ENCODE results near the gene TRPV4.

The TRPV4 gene

DNA sequence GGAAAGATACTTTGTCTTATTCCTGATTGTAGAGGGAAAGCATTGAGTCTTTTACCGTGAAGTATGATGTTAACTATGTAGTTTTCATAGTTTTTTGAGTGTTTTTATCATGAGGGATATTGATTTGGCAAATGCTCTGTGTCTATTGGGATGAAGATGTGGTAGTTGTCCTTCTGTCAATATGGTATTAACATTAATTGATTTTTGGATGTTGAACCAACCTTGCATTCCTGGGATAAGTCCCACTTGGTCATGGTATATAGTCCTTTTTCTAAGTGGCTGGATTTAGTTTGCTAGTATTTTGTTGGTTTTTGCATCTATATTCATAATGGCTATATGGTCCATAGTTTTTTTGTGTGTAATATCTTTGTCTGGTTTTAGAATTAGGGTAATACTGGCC is 76.7 kb downstream of the TRPV4 start:
- Histone ChIP-seq H3K27me3 (ENCODE audit: low read depth, low read length) (no peaks in the 10 kb centered on the region), H3K4me3 (ENCODE audit: low read depth in 1 of 2, low read length in 2 of 2) (no peak overlapping the region), H3K27ac (ENCODE audit: low read length) (no peak overlapping the region), H3K36me3 (ENCODE audit: control insufficient read depth in 1 of 2, insufficient read depth in 2 of 2, low read length in 2 of 2) (no peaks in the 10 kb centered on the region), H3K9me3 (ENCODE audit: control insufficient read depth in 1 of 2, low read length in 2 of 2) (peaks cover 0 to 4% of the 10 kb centered on the region in 2 donors), H3K4me1 (ENCODE audit: control insufficient read depth in 1 of 2, insufficient read depth in 2 of 2, low read length in 2 of 2) (peaks cover 0 to 30% of the 10 kb centered on the region in 2 donors)

DNA sequence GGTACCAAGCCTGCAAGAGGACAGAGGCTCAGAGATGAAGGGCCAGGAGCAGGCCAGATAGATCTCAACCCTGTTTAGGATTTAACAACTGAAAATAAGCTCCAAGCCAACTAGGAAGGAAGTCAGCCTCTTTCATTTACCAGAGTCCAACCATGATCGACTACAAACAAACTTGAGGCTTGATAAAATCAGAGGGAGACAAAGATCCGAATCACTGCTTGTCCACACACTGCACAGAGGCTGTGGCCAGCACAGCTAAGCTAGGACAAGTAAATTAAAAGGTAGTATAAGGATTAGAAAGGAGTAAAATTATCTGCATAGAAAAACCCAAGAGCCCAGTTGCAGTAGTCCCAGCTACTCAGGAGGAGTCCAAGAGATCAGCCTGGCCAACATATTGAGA is 79.2 kb downstream of the TRPV4 start:
- no peaks in the 10 kb centered on the region for H3K36me3 ChIP-seq (ENCODE audit: control insufficient read depth in 1 of 2, insufficient read depth in 2 of 2, low read length in 2 of 2)
- peaks cover 0 to 6% of the 10 kb centered on the region in 2 donors for H3K4me1 ChIP-seq (ENCODE audit: control insufficient read depth in 1 of 2, insufficient read depth in 2 of 2, low read length in 2 of 2)
- H3K27ac ChIP-seq (ENCODE audit: low read length), result no peak overlapping the region
- H3K9me3 ChIP-seq (ENCODE audit: control insufficient read depth in 1 of 2, low read length in 2 of 2), result peaks cover 0 to 4% of the 10 kb centered on the region in 2 donors
- no peaks in the 10 kb centered on the region for H3K27me3 ChIP-seq (ENCODE audit: low read depth, low read length)
- no peak overlapping the region for H3K4me3 ChIP-seq (ENCODE audit: low read depth in 1 of 2, low read length in 2 of 2)

DNA sequence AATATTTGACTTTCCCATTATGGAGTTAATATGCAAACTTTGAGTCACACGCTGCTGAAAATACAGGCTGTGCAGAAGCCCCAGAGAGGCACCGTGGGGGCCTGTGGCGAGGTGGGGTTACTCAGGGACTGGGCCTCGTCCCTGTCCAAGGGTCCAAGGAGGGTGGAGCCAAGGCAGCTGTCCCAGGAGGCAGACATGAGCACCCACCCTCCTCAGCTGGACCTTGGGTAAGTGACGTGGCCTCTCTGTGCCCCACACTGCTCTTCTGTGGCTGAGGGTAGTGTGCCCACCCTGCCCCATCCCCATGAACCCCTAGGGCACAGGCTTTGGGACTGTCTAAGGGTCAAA is 80.2 kb downstream of the TRPV4 start:
- Histone ChIP-seq H3K4me3 (ENCODE audit: low read depth in 1 of 2, low read length in 2 of 2) (no peak overlapping the region), H3K27ac (ENCODE audit: low read length) (no peak overlapping the region), H3K27me3 (ENCODE audit: low read depth, low read length) (no peaks in the 10 kb centered on the region), H3K36me3 (ENCODE audit: control insufficient read depth in 1 of 2, insufficient read depth in 2 of 2, low read length in 2 of 2) (no peaks in the 10 kb centered on the region), H3K4me1 (ENCODE audit: control insufficient read depth in 1 of 2, insufficient read depth in 2 of 2, low read length in 2 of 2) (no peaks in the 10 kb centered on the region), H3K9me3 (ENCODE audit: control insufficient read depth in 1 of 2, low read length in 2 of 2) (peaks cover 0 to 4% of the 10 kb centered on the region in 2 donors)

DNA sequence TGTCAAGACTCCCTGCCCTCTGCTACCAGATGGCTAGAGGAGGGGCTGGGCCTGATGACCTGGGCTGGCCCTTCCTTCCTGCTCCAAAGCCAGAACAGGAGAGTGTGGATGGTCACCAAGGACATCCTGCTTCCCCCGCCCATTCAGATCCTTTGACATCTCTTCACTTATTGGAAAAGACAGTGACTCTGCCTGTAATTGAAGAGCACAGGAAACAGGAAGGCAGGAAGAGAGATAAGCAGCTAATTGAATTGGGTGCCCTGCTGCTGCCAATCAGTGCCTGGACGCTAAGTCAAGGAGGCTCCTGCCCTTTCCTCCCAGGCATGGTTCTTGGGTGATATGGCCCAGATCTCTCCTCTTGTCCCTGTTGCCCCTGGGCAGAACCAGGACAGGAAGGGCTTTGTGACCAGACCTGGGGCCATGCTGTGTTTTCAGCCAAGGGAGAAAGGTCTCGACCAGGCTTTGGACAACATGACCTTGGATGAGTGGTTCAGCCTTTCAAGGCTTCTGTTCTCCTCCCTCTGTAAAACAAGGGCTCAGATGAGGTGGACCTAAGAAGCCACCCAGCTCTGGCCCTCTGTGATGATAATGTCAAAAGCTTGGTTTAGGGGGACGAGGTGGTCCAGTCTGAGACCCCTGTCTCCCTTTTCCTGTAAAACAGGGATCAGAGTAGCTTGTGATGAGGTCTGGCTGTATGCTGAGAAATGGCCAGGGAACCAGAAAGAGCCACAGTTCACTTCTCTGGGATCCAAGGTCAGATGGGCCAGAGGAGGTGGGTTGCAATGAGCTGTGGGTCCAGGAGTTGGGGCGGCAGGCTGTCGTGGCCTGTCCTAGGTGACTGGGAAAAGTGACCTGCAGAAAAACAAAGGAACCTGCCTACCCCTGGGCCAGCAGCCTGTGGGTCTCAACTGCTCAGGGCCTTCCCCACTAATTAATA is 80.8 kb downstream of the TRPV4 start:
- no peak overlapping the region for H3K4me3 ChIP-seq (ENCODE audit: low read depth in 1 of 2, low read length in 2 of 2)
- H3K9me3 ChIP-seq (ENCODE audit: control insufficient read depth in 1 of 2, low read length in 2 of 2), result peaks cover 0 to 4% of the 10 kb centered on the region in 2 donors
- no peaks in the 10 kb centered on the region for H3K36me3 ChIP-seq (ENCODE audit: control insufficient read depth in 1 of 2, insufficient read depth in 2 of 2, low read length in 2 of 2)
- no peaks in the 10 kb centered on the region for H3K27me3 ChIP-seq (ENCODE audit: low read depth, low read length)
- H3K27ac ChIP-seq (ENCODE audit: low read length), result no peak overlapping the region
- no peaks in the 10 kb centered on the region for H3K4me1 ChIP-seq (ENCODE audit: control insufficient read depth in 1 of 2, insufficient read depth in 2 of 2, low read length in 2 of 2)

DNA sequence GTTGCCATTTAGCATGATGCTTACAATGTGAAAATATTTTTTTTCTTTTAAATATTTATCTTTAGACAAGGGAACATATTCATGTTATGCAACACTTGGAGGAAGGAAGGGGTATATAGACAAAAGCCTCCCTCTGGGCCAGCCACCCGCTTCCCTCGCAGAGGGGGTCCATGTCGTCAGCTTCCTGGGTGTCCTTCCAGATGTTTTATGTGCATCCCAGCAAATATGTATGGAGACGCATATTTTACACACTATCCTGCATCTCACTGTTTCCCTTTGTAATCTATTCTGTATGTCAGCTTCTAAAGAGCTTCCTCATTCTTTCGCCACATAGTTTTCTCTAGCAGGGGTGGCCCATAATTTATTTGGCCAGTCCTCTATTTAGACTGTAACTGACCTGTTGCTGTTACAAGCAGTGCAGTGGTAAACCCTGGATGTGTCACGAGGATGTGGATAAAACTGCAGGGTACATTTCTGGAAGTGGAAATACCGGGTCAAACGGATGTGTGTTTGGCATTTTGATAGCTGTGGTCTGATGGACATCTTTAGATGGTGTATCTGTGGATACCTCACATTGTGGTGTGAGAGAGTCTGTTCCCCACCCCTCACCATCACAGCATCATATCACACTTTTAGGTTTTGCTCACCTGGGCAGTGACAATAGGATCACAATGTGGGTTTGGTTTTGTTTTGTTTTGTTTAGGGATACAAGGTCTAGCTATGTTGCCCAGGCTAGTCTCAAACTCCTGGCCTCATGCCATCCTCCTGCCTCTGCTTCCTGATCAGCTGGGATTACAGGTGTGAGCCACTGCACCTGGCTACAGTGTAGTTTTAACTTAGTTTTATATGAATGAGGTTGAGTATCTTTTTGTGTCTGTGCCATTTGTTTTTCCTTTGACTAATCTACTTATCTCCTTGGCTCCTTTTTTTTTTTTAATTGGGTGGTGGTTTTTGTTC is 87.9 kb downstream of the TRPV4 start:
- Histone ChIP-seq H3K4me3 (ENCODE audit: low read depth in 1 of 2, low read length in 2 of 2) (no peak overlapping the region), H3K27ac (ENCODE audit: low read length) (no peak overlapping the region), H3K9me3 (ENCODE audit: control insufficient read depth in 1 of 2, low read length in 2 of 2) (no peaks in the 10 kb centered on the region), H3K36me3 (ENCODE audit: control insufficient read depth in 1 of 2, insufficient read depth in 2 of 2, low read length in 2 of 2) (no peaks in the 10 kb centered on the region), H3K4me1 (ENCODE audit: control insufficient read depth in 1 of 2, insufficient read depth in 2 of 2, low read length in 2 of 2) (peaks cover 0 to 5% of the 10 kb centered on the region in 2 donors), H3K27me3 (ENCODE audit: low read depth, low read length) (no peaks in the 10 kb centered on the region)

DNA sequence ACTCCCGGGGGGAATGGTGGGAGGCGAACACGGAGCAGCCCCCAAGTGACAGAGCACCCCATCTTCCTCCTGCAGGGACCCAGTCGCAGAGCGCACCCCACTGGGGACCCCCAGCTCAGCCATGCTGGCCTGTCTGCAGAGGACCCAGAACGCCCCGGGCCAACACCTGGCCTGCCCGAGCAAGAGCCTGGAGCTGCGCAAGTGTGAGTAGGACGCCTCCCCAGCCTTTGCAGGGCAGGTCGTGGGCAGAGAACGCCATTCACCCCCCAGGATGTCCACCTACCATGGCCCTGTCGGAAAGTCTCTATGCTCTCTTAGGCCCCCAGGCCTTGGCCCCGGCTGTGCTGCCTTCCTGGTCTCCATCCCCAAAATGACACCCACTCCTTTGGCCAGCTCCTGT is 89.2 kb downstream of the TRPV4 start:
- H3K9me3 ChIP-seq (ENCODE audit: control insufficient read depth in 1 of 2, low read length in 2 of 2), result no peaks in the 10 kb centered on the region
- H3K4me3 ChIP-seq (ENCODE audit: low read depth in 1 of 2, low read length in 2 of 2), result no peak overlapping the region
- no peaks in the 10 kb centered on the region for H3K36me3 ChIP-seq (ENCODE audit: control insufficient read depth in 1 of 2, insufficient read depth in 2 of 2, low read length in 2 of 2)
- H3K4me1 ChIP-seq (ENCODE audit: control insufficient read depth in 1 of 2, insufficient read depth in 2 of 2, low read length in 2 of 2), result peaks cover 0 to 5% of the 10 kb centered on the region in 2 donors
- no peak overlapping the region for H3K27ac ChIP-seq (ENCODE audit: low read length)
- H3K27me3 ChIP-seq (ENCODE audit: low read depth, low read length), result no peaks in the 10 kb centered on the region

DNA sequence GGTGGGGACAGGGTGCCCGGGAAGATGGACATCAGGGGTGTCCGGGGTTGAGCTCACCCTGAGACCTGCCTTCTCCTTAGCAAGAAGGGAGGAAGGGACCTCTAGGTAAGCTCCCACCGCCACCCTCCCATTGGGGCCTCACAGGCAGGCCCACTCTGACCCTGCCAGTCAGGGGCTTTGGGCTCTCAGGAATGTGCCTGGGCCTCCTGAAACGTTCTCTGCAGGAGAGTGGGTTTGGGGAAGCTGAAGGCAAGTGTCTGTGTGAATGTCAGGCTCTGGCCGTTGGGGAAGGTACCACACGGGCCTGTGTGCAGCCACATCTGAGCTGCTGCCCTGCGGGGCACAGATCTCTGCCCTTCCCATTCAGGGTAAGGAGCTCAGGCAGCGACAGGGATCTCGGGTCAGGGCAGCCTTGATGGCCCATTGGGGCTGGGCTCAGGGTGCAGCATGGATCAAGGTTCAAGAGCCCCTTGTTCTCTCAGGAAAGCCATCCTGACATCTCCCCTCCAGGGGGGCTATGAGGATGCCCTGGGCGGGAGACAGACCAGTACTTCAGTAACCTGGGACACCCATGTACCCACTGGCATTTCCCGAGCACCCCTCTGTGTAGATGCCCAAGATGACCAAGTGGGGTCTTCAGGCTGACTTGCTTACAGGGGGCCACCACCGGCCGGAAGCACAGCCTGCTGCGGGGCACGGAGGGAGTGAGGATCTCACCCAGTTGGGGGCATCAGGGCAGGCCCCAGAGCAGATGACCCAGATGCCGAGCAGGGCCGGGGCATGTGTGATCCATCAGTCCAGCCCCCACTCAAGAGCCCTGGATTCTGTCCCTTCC is 89.9 kb downstream of the TRPV4 start:
- H3K27ac ChIP-seq (ENCODE audit: low read length), result no peak overlapping the region
- H3K4me3 ChIP-seq (ENCODE audit: low read depth in 1 of 2, low read length in 2 of 2), result no peak overlapping the region
- H3K27me3 ChIP-seq (ENCODE audit: low read depth, low read length), result no peaks in the 10 kb centered on the region
- no peaks in the 10 kb centered on the region for H3K9me3 ChIP-seq (ENCODE audit: control insufficient read depth in 1 of 2, low read length in 2 of 2)
- H3K36me3 ChIP-seq (ENCODE audit: control insufficient read depth in 1 of 2, insufficient read depth in 2 of 2, low read length in 2 of 2), result no peaks in the 10 kb centered on the region
- H3K4me1 ChIP-seq (ENCODE audit: control insufficient read depth in 1 of 2, insufficient read depth in 2 of 2, low read length in 2 of 2), result peaks cover 0 to 5% of the 10 kb centered on the region in 2 donors

DNA sequence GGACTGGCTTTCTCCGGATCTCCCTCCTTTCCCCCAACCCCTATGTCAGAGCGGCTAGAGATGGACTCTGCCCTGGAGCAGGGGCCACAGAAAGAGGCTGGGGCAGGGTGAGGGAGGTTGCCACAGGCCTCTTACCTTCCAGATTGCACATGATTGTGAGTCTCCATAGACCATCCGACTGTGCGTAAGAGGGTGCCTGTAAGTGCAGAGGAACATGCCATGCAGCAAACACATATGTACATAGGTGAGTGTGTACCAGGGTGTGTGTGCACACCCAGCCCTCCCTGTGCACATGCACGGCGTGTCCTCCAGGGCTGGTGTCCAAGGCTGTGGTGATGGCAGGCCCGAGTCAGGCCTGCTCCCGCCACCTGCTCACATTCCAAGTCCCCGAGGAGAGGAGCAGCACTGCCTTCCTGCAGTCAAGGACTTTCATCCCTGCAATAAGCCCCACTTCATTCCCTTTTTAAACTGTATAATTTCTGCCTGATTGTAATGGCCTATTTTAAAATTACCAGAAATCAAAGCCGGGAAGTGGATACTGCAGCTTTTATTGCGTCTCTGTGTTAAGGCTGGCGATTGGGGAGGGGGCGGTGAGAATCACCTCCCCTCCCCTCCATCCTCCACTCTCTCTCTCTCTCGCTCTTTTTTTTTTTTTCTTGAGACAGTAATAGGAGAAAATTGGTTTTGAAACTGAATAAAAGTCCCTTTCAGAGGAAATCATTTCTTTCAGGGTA is 91.1 kb downstream of the TRPV4 start:
- H3K27me3 ChIP-seq (ENCODE audit: low read depth, low read length), result no peaks in the 10 kb centered on the region
- H3K4me3 ChIP-seq (ENCODE audit: low read depth in 1 of 2, low read length in 2 of 2), result no peak overlapping the region
- no peaks in the 10 kb centered on the region for H3K36me3 ChIP-seq (ENCODE audit: control insufficient read depth in 1 of 2, insufficient read depth in 2 of 2, low read length in 2 of 2)
- H3K27ac ChIP-seq (ENCODE audit: low read length), result no peak overlapping the region
- H3K4me1 ChIP-seq (ENCODE audit: control insufficient read depth in 1 of 2, insufficient read depth in 2 of 2, low read length in 2 of 2), result peaks cover 0 to 5% of the 10 kb centered on the region in 2 donors
- H3K9me3 ChIP-seq (ENCODE audit: control insufficient read depth in 1 of 2, low read length in 2 of 2), result no peaks in the 10 kb centered on the region

DNA sequence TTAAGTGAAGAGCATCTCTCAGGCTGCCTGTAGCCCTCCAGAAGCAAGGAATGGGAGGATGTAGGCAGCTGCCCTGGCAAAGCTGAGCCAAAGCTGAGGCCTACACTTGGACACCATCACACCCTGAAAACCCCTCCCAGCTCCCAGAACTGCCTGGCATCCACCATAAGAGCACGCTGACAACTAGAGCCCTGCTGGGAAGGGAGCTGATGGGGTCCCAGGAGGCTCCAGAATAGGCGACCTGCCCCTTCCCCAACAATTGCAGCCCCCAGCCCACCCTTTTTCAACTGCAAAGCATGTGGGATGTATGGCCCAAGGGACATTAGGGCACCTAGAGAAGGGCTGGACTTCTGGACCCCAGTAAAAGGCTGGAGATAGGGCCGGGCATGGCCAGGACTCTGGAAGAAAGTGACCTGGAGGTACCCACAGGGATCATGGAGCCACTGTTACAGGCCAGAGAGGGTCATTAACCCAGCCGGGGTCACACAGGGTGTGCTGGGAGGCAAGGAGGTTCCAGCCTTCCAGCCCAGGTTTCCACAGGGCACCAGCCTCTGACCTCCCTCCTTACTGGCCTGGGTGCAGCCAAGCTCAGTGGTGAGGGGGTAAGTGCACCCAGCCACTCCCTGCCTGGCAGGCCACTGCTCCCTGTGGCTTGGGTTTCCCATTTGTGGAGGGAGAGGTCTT is 91.8 kb downstream of the TRPV4 start:
- no peaks in the 10 kb centered on the region for H3K27me3 ChIP-seq (ENCODE audit: low read depth, low read length)
- no peaks in the 10 kb centered on the region for H3K36me3 ChIP-seq (ENCODE audit: control insufficient read depth in 1 of 2, insufficient read depth in 2 of 2, low read length in 2 of 2)
- no peak overlapping the region for H3K27ac ChIP-seq (ENCODE audit: low read length)
- peaks cover 0 to 5% of the 10 kb centered on the region in 2 donors for H3K4me1 ChIP-seq (ENCODE audit: control insufficient read depth in 1 of 2, insufficient read depth in 2 of 2, low read length in 2 of 2)
- no peaks in the 10 kb centered on the region for H3K9me3 ChIP-seq (ENCODE audit: control insufficient read depth in 1 of 2, low read length in 2 of 2)
- no peak overlapping the region for H3K4me3 ChIP-seq (ENCODE audit: low read depth in 1 of 2, low read length in 2 of 2)

DNA sequence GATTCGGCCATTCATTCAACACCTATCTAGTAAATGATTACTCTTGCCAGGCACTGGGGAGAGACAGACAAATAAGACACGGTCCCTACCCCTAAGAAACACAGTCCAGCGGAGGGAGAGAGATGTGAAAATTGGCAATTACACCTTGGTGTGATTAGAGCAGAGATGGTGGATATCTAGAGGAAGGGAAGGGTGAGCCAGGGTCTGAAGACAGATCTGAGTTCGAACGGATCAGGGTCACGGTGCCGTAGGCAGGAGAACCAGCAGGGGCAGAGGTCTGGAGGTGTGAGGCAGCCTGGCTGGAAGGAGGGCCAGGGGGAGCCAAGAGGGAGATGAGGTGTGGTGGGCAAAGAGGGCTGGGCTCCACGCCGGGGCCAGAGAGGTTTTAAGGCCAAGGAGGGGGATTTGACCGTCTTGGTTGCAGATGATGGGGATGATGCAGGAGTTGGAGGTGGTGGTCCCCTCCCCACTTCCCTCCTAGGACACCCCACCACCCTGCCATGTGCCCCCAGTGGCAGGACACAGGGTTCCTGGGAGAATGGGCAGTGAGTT is 92.4 kb downstream of the TRPV4 start:
- Histone ChIP-seq H3K36me3 (ENCODE audit: control insufficient read depth in 1 of 2, insufficient read depth in 2 of 2, low read length in 2 of 2) (no peaks in the 10 kb centered on the region), H3K27me3 (ENCODE audit: low read depth, low read length) (no peaks in the 10 kb centered on the region)

More for the DNA sequence above, 92.4 kb downstream of the TRPV4 start:
- Histone ChIP-seq H3K27ac (ENCODE audit: low read length) (no peak overlapping the region), H3K9me3 (ENCODE audit: control insufficient read depth in 1 of 2, low read length in 2 of 2) (no peaks in the 10 kb centered on the region), H3K4me1 (ENCODE audit: control insufficient read depth in 1 of 2, insufficient read depth in 2 of 2, low read length in 2 of 2) (peaks cover 0 to 5% of the 10 kb centered on the region in 2 donors), H3K4me3 (ENCODE audit: low read depth in 1 of 2, low read length in 2 of 2) (no peak overlapping the region)
